SU-DHL-6 (cell line): ENCODE data around the gene AGRN.

Experiments used
- H2AFZ ChIP-seq: fragments of 200-600 bp; sonication (generic); 2 replicates; pipeline ENCODE4 v1.6.1; 2014; ENCODE audit warnings: low read depth, mild to moderate bottlenecking, moderate library complexity, mixed read lengths, antibody characterized with exemption, low read length; ENCODE audit not compliant: severe bottlenecking
- H3F3A ChIP-seq: fragments of 200-600 bp; shearing (Covaris generic); 2 replicates; pipeline ENCODE4 v1.6.0; 2016; ENCODE audit warnings: antibody characterized with exemption, mild to moderate bottlenecking; ENCODE audit not compliant: insufficient read depth
- H3K27ac ChIP-seq: fragments of 200-600 bp; sonication (generic); 2 replicates; pipeline ENCODE4 v1.5.1; 2016; ENCODE audit warnings: low read depth, mild to moderate bottlenecking, low read length, moderate library complexity, mixed read lengths
- H3K27me3 ChIP-seq: fragments of 200-600 bp; sonication (generic), shearing (Covaris generic); 2 replicates; pipeline ENCODE4 v1.6.0; 2014; ENCODE audit warnings: mild to moderate bottlenecking, low read length
- H3K36me3 ChIP-seq: fragments of 200-600 bp; sonication (generic); 2 replicates; pipeline ENCODE4 v1.6.1; 2014; ENCODE audit warnings: mild to moderate bottlenecking, low read length, mixed read lengths
- H3K4me2 ChIP-seq: fragments of 300-600, 200-600 bp; shearing (Covaris generic), sonication (generic); 2 replicates; pipeline ENCODE4 v1.6.0; 2014; ENCODE audit warnings: low read length, low read depth, mild to moderate bottlenecking; ENCODE audit not compliant: poor library complexity, severe bottlenecking
- H3K4me3 ChIP-seq: fragments of 200-600 bp; sonication (generic); 2 replicates; pipeline ENCODE4 v1.5.1; 2014; ENCODE audit warnings: antibody characterized with exemption, low read length, mild to moderate bottlenecking, mixed read lengths; ENCODE audit not compliant: insufficient read depth, poor library complexity, severe bottlenecking
- H3K79me2 ChIP-seq: fragments of 200-600 bp; sonication (generic); 2 replicates; pipeline ENCODE4 v1.6.1; 2014; ENCODE audit warnings: mild to moderate bottlenecking, low read length, moderate library complexity; ENCODE audit not compliant: insufficient read depth
- H3K9ac ChIP-seq: fragments of 200-600 bp; sonication (generic); 2 replicates; pipeline ENCODE4 v1.7.0; 2014; ENCODE audit warnings: mild to moderate bottlenecking, low read length
- H3K9me2 ChIP-seq: fragments of 200-600 bp; sonication (generic); replicated peaks from 2 replicates; pipeline ENCODE4 v1.6.1; 2014; ENCODE audit warnings: low read length; ENCODE audit not compliant: insufficient read depth
- H3K9me3 ChIP-seq: fragments of 200-600 bp; sonication (generic); 2 replicates; pipeline ENCODE4 v1.6.1; 2014; ENCODE audit warnings: low read length, mixed read lengths; ENCODE audit not compliant: insufficient read depth
- H4K20me1 ChIP-seq: fragments of 200-600 bp; sonication (generic); 2 replicates; pipeline ENCODE4 v1.6.1; 2014; ENCODE audit warnings: low read depth, mild to moderate bottlenecking, antibody characterized with exemption, low read length, moderate library complexity, mixed read lengths
- EZH2phosphoT487 ChIP-seq: fragments of 200-600 bp; sonication (generic), shearing (Covaris generic); conservative IDR thresholded peaks from 2 replicates; pipeline ENCODE4 v1.6.1; 2018; ENCODE audit warnings: mild to moderate bottlenecking, antibody characterized with exemption, low read length, moderate library complexity, mixed read lengths
- TF ChIP-seq, protein P1 (sequence below): fragments of 200-600 bp; sonication (generic); IDR thresholded peaks from one replicate; pipeline ENCODE4 v1.5.1; 2017; ENCODE audit warnings: antibody characterized with exemption, mild to moderate bottlenecking, low read length, moderate library complexity; ENCODE audit not compliant: insufficient read depth, poor library complexity, severe bottlenecking

AGRN gene

DNA sequence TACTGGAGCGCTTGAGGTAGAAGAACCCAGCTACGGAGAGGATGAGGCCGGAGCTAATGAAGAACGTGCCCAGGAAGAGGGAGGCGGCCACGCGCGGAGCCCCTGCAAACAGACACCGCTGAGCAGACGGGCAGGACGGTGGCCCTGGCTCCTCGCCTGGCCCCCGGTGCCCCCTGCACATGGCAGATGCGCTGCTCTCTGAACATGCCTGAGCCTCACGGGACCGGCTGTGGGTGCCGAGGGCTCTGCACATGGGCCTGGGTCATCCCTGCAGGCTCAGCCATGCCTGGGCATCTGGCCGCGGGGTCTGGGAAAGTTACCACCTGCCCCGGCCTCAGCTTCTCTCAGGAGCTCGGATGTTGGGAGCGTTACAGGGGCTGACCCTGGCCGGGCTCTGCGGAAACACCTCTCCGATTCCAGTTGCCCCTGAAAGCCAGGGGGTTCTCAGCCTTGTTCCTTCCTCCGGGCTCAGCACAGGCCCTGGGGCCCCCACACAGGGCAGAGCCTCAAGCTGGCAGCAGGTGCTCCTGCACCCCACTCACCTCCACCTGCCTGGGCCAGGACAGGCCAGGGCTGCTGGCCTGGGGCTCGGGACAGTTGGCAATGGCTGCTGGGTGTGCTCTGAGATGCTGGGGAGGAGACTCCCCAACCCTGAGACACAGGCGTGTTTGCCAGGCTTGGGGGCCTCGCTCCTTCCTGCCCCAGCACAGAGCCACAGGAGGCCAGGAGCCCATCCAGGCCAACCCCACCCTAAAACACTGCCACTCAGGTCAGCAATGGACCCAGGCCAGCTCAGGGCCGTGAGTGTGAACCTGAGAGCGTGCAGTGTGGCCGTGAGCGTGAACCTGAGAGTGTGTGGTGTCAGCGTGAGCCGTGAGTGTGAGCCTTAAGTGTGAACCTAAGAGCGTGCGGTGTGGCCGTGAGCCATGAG is 66.3 kb downstream of the AGRN start:
- no peaks in the 10 kb centered on the region for H4K20me1 ChIP-seq
- no peak for TF ChIP-seq EZH2phosphoT487
- TF ChIP-seq, protein P1, sequence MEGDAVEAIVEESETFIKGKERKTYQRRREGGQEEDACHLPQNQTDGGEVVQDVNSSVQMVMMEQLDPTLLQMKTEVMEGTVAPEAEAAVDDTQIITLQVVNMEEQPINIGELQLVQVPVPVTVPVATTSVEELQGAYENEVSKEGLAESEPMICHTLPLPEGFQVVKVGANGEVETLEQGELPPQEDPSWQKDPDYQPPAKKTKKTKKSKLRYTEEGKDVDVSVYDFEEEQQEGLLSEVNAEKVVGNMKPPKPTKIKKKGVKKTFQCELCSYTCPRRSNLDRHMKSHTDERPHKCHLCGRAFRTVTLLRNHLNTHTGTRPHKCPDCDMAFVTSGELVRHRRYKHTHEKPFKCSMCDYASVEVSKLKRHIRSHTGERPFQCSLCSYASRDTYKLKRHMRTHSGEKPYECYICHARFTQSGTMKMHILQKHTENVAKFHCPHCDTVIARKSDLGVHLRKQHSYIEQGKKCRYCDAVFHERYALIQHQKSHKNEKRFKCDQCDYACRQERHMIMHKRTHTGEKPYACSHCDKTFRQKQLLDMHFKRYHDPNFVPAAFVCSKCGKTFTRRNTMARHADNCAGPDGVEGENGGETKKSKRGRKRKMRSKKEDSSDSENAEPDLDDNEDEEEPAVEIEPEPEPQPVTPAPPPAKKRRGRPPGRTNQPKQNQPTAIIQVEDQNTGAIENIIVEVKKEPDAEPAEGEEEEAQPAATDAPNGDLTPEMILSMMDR: no peak
- no peak overlapping the region for H3K4me2 ChIP-seq
- H3K4me3 ChIP-seq: no peak overlapping the region
- H3K27ac ChIP-seq: no peak overlapping the region
- H3K9me2 ChIP-seq: no peaks in the 10 kb centered on the region
- H2AFZ ChIP-seq: no peak overlapping the region
- no peaks in the 10 kb centered on the region for H3K9me3 ChIP-seq
- no peaks in the 10 kb centered on the region for H3K36me3 ChIP-seq
- no peaks in the 10 kb centered on the region for H3K27me3 ChIP-seq
- no peaks in the 10 kb centered on the region for H3F3A ChIP-seq
- no peak overlapping the region for H3K9ac ChIP-seq
- no peaks in the 10 kb centered on the region for H3K79me2 ChIP-seq

DNA sequence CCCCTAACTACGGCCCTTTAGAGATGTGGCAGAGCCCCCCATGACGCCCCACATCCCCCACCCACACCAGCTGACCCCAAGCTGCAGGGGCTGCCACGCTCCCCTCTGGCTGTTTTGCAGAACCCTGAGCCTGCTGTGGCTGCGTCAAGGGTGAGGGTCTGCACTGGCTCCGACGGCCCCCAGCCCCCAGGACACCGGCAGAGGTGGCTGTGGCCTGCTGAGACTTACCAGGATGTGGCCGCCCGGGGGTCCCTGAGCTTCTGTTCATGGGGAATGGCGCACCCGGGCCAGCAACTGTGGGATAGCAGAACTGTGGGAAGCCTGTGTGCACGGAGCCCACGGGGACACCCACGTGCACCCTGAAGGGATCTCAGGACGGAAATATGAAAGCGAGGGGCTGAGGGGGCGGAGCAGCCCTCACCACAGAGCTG is 67.0 kb downstream of the AGRN start:
- Histone ChIP-seq H3K9me3 (no peaks in the 10 kb centered on the region), H3K9ac (no peak overlapping the region), H3K4me3 (no peak overlapping the region), H3K4me2 (no peak overlapping the region), H2AFZ (no peak overlapping the region), H4K20me1 (no peaks in the 10 kb centered on the region), H3K27me3 (no peaks in the 10 kb centered on the region), H3K79me2 (no peaks in the 10 kb centered on the region), H3K36me3 (no peaks in the 10 kb centered on the region), H3F3A (no peaks in the 10 kb centered on the region), H3K9me2 (no peaks in the 10 kb centered on the region), H3K27ac (no peak overlapping the region)
- TF ChIP-seq, protein P1: no peak
- TF ChIP-seq EZH2phosphoT487: no peak

DNA sequence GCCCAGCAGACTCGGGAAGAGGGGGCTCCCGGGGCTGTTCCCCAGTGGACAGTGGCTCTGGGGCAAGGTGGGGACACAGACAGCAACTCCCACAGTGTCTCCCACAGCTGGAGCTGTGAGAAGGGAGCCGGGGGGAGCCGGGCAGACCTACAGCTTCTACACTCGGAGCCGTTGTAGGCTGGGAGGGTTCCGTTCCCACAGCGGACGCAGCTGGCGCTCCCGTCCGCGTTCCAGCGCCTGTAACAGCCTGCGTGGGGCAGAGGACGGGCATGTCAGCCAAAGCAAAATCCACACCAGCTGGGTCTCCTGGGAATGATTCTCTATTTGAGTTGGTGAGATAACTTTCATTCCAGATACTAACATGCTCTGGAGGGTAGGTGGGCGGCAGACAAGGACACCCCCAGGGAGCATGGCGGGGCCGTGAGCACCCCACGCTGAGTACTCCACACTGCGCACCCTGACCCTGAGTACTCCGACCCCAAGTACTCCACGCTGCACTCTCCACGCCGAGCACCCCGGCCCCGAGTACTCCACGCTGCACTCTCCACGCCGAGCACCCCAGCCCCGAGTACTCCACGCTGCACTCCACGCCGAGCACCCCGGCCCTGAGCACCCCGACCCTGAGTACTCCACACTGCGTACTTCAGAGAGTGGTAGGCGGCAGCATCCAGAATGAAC is 67.6 kb downstream of the AGRN start:
- no peak overlapping the region for H3K27ac ChIP-seq
- TF ChIP-seq, protein P1: no peak
- TF ChIP-seq EZH2phosphoT487: no peak
- no peak overlapping the region for H3K4me2 ChIP-seq
- H3K9me3 ChIP-seq: no peaks in the 10 kb centered on the region
- H3F3A ChIP-seq: no peaks in the 10 kb centered on the region
- no peaks in the 10 kb centered on the region for H3K27me3 ChIP-seq
- H3K36me3 ChIP-seq: no peaks in the 10 kb centered on the region
- no peaks in the 10 kb centered on the region for H4K20me1 ChIP-seq
- H3K9me2 ChIP-seq: no peaks in the 10 kb centered on the region
- H3K4me3 ChIP-seq: no peak overlapping the region
- H2AFZ ChIP-seq: no peak overlapping the region
- no peak overlapping the region for H3K9ac ChIP-seq
- no peaks in the 10 kb centered on the region for H3K79me2 ChIP-seq
